ENCODE measurements around the gene ZFC3H1.

ZFC3H1 gene

GRCh38 chr12:71627438-71628002, 36.1 kb downstream of the ZFC3H1 start:
- no peak for DNase-seq

GRCh38 chr12:71626768-71627167, 36.9 kb downstream of the ZFC3H1 start:
- no peak for DNase-seq

- DNase-seq, result peak; percentile 39
Observed at GRCh38 chr12:71626098-71626497, 37.5 kb downstream of the ZFC3H1 start.

- DNase-seq, result no peak
Observed at GRCh38 chr12:71625476-71625875, 38.2 kb downstream of the ZFC3H1 start.

GRCh38 chr12:71621938-71622337, 41.7 kb downstream of the ZFC3H1 start:
- no peak for DNase-seq

- DNase-seq, result peak; percentile 32
Observed at GRCh38 chr12:71610031-71610795, 53.4 kb downstream of the ZFC3H1 start.

GRCh38 chr12:71607494-71608330, 55.9 kb downstream of the ZFC3H1 start:
- no peak for DNase-seq

- no peak for DNase-seq
Observed at GRCh38 chr12:71605039-71605438, 58.6 kb downstream of the ZFC3H1 start.

GRCh38 chr12:71602761-71603577, 60.7 kb downstream of the ZFC3H1 start:
- DNase-seq, result no peak

- DNase-seq, result no peak
Observed at GRCh38 chr12:71601546-71601945, 62.1 kb downstream of the ZFC3H1 start.

- no peak for DNase-seq
Observed at GRCh38 chr12:71599210-71599609, 64.4 kb downstream of the ZFC3H1 start.

- DNase-seq, result no peak
Observed at GRCh38 chr12:71594214-71594948, 69.3 kb downstream of the ZFC3H1 start.

GRCh38 chr12:71592841-71593240, 70.8 kb downstream of the ZFC3H1 start:
- no peak for DNase-seq

- no peak for DNase-seq
Observed at GRCh38 chr12:71591601-71592000, 72.0 kb downstream of the ZFC3H1 start.

GRCh38 chr12:71589478-71589881, 74.2 kb downstream of the ZFC3H1 start:
- DNase-seq, result no peak

- no peak for DNase-seq
Observed at GRCh38 chr12:71587012-71587411, 76.6 kb downstream of the ZFC3H1 start.

GRCh38 chr12:71585218-71585617, 78.4 kb downstream of the ZFC3H1 start:
- no peak for DNase-seq

GRCh38 chr12:71584356-71584755, 79.3 kb downstream of the ZFC3H1 start:
- DNase-seq, result no peak

- DNase-seq, result no peak
Observed at GRCh38 chr12:71582925-71583324, 80.7 kb downstream of the ZFC3H1 start.

GRCh38 chr12:71581206-71581605, 82.4 kb downstream of the ZFC3H1 start:
- DNase-seq, result no peak

- no peak for DNase-seq
Observed at GRCh38 chr12:71578694-71579258, 84.9 kb downstream of the ZFC3H1 start.

GRCh38 chr12:71576496-71576895, 87.2 kb downstream of the ZFC3H1 start:
- DNase-seq, result no peak
